CD4-positive, alpha-beta T cell (primary cell): ENCODE data around the gene SLC1A3. TPM values are rescaled to one million over a fixed set of nuclear protein-coding genes. Genes with fewer than 3 reads are reported as not detected.

Experiments
- ATAC-seq: fragments of 200-7000 bp; cut with Tn5 transposase; one replicate; pipeline ENCODE4 v1.10.0; 2022; ENCODE audit warnings: mild to moderate bottlenecking; ENCODE audit not compliant: poor library complexity
- CTCF ChIA-PET: fragments of 350-600 bp; sonication (Branson Sonifier 250); formaldehyde crosslinking; loops from one replicate; lab custom pipeline; 2021; ENCODE audit warnings: antibody characterized with exemption, inconsistent platforms; lab: Charles Lee
- POLR2A ChIA-PET: fragments of 350-600 bp; sonication (Branson Sonifier 250); formaldehyde crosslinking; loops from one replicate; lab custom pipeline; 2021; ENCODE audit warnings: antibody characterized with exemption, inconsistent platforms; lab: Charles Lee
- DNase-seq, 14 experiments: peaks; one replicate each; pipeline ENCODE4 v3.0.0-alpha.2; 2013 to 2020; ENCODE audit warnings: mixed read lengths in 2 of 14
- H3K27ac ChIP-seq, 2 donors: one replicate each; pipeline versions ENCODE4 v1.5.1 to v1.7.0; 2013; ENCODE audit warnings: low read length in 2 of 2, low read depth in 1 of 2, mild to moderate bottlenecking in 1 of 2
- H3K27me3 ChIP-seq, 2 experiments: 1 replicate in 1 of 2; 2 replicates in 1 of 2; pipeline versions ENCODE4 v1.6.1 to v1.7.0; 2013; ENCODE audit warnings: low read length in 2 of 2, control low read depth in 1 of 2, mild to moderate bottlenecking in 1 of 2, moderate library complexity in 1 of 2; ENCODE audit not compliant: insufficient read depth in 2 of 2, control insufficient read depth in 1 of 2
- H3K36me3 ChIP-seq: one replicate; pipeline ENCODE4 v1.6.1; 2013; ENCODE audit warnings: low read length, control low read depth; ENCODE audit not compliant: insufficient read depth
- H3K4me1 ChIP-seq: one replicate; pipeline ENCODE4 v1.6.1; 2013; ENCODE audit warnings: low read length, control low read depth; ENCODE audit not compliant: insufficient read depth
- H3K4me3 ChIP-seq: one replicate; pipeline ENCODE4 v1.5.1; 2013; ENCODE audit warnings: mild to moderate bottlenecking, low read length, moderate library complexity
- H3K9me3 ChIP-seq, 2 experiments: 1 replicate in 1 of 2; 2 replicates in 1 of 2; pipeline versions ENCODE4 v1.6.1 to v1.7.0; 2013; ENCODE audit warnings: low read length in 2 of 2, mild to moderate bottlenecking in 2 of 2, control low read depth in 1 of 2, moderate library complexity in 1 of 2; ENCODE audit not compliant: control insufficient read depth in 1 of 2, insufficient read depth in 1 of 2
- H3K27ac Mint-ChIP-seq: one replicate; pipeline ENCODE4 v1.8.0; 2020; ENCODE audit warnings: mixed read lengths
- H3K27me3 Mint-ChIP-seq: one replicate; pipeline ENCODE4 v1.8.0; 2021; ENCODE audit warnings: mixed read lengths
- H3K36me3 Mint-ChIP-seq: one replicate; pipeline ENCODE4 v1.8.0; 2021; ENCODE audit warnings: low read depth, mixed read lengths
- H3K4me1 Mint-ChIP-seq: one replicate; pipeline ENCODE4 v1.8.0; 2021; ENCODE audit warnings: low read depth, mixed read lengths
- H3K4me3 Mint-ChIP-seq: one replicate; pipeline ENCODE4 v1.8.0; 2020; ENCODE audit warnings: mild to moderate bottlenecking, mixed read lengths
- H3K9me3 Mint-ChIP-seq: one replicate; pipeline ENCODE4 v1.8.0; 2020; ENCODE audit warnings: mixed read lengths
- CTCF ChIP-seq: fragments of 200-600 bp; IDR thresholded peaks from one replicate; pipeline ENCODE4 v1.8.0; 2022; ENCODE audit warnings: antibody characterized with exemption, mild to moderate bottlenecking
- intact Hi-C, 2 experiments: fragments of 100-400 bp; cut with DNase I in 1 of 2; cut with micrococcal nuclease in 1 of 2; formaldehyde crosslinking; loops; one replicate each; pipeline versions ENCODE4 v1.15.1 to v1.9.0; 2023 to 2025; cut with DNase I, micrococcal nuclease
- total RNA-seq, 174 experiments: library from RNA in 2 of 174; stranded (reverse) in 2 of 174; gene quantifications; one replicate each; pipeline ENCODE4 v1.2.3 and lab custom pipeline; 2021 to 2026

SLC1A3 gene
- total RNA-seq, 2 experiments from 2014 or later, result not detected

GRCh38 chr5:36720688-36721087 lies 114.3 kb downstream of the SLC1A3 start:
- intact Hi-C loops, result no loop called here

GRCh38 chr5:36721664-36722235 lies 115.3 kb downstream of the SLC1A3 start:
- Mint-ChIP-seq H3K4me3 (no peak overlapping the region), H3K27ac (no peak overlapping the region), H3K27me3 (no peaks in the 10 kb centered on the region), H3K9me3 (no peaks in the 10 kb centered on the region), H3K4me1 (peaks cover 13% of the 10 kb centered on the region), H3K36me3 (no peaks in the 10 kb centered on the region)
- POLR2A ChIA-PET, result no interaction called here
- Histone ChIP-seq H3K4me1 (peaks cover 21% of the 10 kb centered on the region), H3K27me3 (no peaks in the 10 kb centered on the region), H3K27ac (no peak overlapping the region), H3K9me3 (no peaks in the 10 kb centered on the region), H3K36me3 (no peaks in the 10 kb centered on the region), H3K4me3 (no peak overlapping the region)
- intact Hi-C loops, result no loop called here
- TF ChIP-seq CTCF, result no peak
- no peak for ATAC-seq
- no peak for DNase-seq
- CTCF ChIA-PET, result no interaction called here

More at GRCh38 chr5:36720688-36721087, 114.3 kb downstream of the SLC1A3 start:
- H3K4me1 Mint-ChIP-seq, result peaks cover 13% of the 10 kb centered on the region
- H3K27ac ChIP-seq, result no peak overlapping the region
- no peak for TF ChIP-seq CTCF
- ChIA-PET POLR2A (no interaction called here), CTCF (no interaction called here)
- H3K9me3 ChIP-seq, result no peaks in the 10 kb centered on the region
- H3K36me3 Mint-ChIP-seq, result no peaks in the 10 kb centered on the region
- H3K36me3 ChIP-seq, result no peaks in the 10 kb centered on the region
- no peak overlapping the region for H3K4me3 Mint-ChIP-seq
- no peak for ATAC-seq
- no peak overlapping the region for H3K27ac Mint-ChIP-seq
- no peaks in the 10 kb centered on the region for H3K27me3 Mint-ChIP-seq
- DNase-seq, result no peak
- H3K9me3 Mint-ChIP-seq, result no peaks in the 10 kb centered on the region
- no peak overlapping the region for H3K4me3 ChIP-seq
- H3K4me1 ChIP-seq, result peaks cover 21% of the 10 kb centered on the region
- H3K27me3 ChIP-seq, result no peaks in the 10 kb centered on the region

- no peaks in the 10 kb centered on the region for H3K27me3 ChIP-seq
- H3K4me3 ChIP-seq, result no peak overlapping the region
- H3K27ac ChIP-seq, result no peak overlapping the region
- peaks cover 21% of the 10 kb centered on the region for H3K4me1 ChIP-seq
- Mint-ChIP-seq H3K4me3 (no peak overlapping the region), H3K27ac (no peak overlapping the region), H3K9me3 (no peaks in the 10 kb centered on the region), H3K27me3 (no peaks in the 10 kb centered on the region), H3K36me3 (no peaks in the 10 kb centered on the region), H3K4me1 (peaks cover 13% of the 10 kb centered on the region)
- no peaks in the 10 kb centered on the region for H3K9me3 ChIP-seq
- ChIA-PET POLR2A (no interaction called here), CTCF (no interaction called here)
- ATAC-seq, result no peak
- no peaks in the 10 kb centered on the region for H3K36me3 ChIP-seq
- intact Hi-C loops, result no loop called here
- no peak for TF ChIP-seq CTCF
- peak in 3 of 14 experiments; percentile 27 to 53 (median 32) for DNase-seq
Observed at GRCh38 chr5:36722900-36723299, 116.5 kb downstream of the SLC1A3 start.
